H9 (cell line): Measurements from ENCODE around the gene ALPI. TPM values are rescaled to one million over a fixed set of nuclear protein-coding genes. Genes with fewer than 3 reads are reported as not detected.

Experiments
- DNase-seq: peaks from one replicate; pipeline ENCODE4 v3.0.0-alpha.2; 2017
- H2AFZ ChIP-seq: one replicate; pipeline ENCODE4 v1.6.1; 2013; ENCODE audit warnings: mild to moderate bottlenecking, low read length, control low read depth, moderate library complexity
- H2AK5ac ChIP-seq: 2 replicates; pipeline ENCODE4 v1.6.1; 2013; ENCODE audit warnings: low read length, control low read depth, mixed read lengths; ENCODE audit not compliant: insufficient read length
- H2BK120ac ChIP-seq: one replicate; pipeline ENCODE4 v1.6.1; 2013; ENCODE audit warnings: low read depth, mild to moderate bottlenecking, low read length, control low read depth, inconsistent platforms; ENCODE audit not compliant: poor library complexity, severe bottlenecking
- H2BK12ac ChIP-seq: 2 replicates; pipeline ENCODE4 v1.6.1; 2013; ENCODE audit warnings: low read length, control low read depth, mixed read lengths, low read depth; ENCODE audit not compliant: insufficient read length
- H2BK15ac ChIP-seq: 2 replicates; pipeline ENCODE4 v1.6.1; 2013; ENCODE audit warnings: low read depth, low read length, control low read depth
- H2BK20ac ChIP-seq: one replicate; pipeline ENCODE4 v1.6.1; 2013; ENCODE audit warnings: low read depth, mild to moderate bottlenecking, low read length, control low read depth, inconsistent platforms; ENCODE audit not compliant: poor library complexity, severe bottlenecking
- H2BK5ac ChIP-seq: 2 replicates; pipeline ENCODE4 v1.6.1; 2013; ENCODE audit warnings: low read length, control low read depth, mixed read lengths; ENCODE audit not compliant: insufficient read length
- H3K14ac ChIP-seq: 2 replicates; pipeline ENCODE4 v1.6.1; 2013; ENCODE audit warnings: low read length, control low read depth; ENCODE audit not compliant: insufficient read depth
- H3K18ac ChIP-seq: 2 replicates; pipeline ENCODE4 v1.6.1; 2013; ENCODE audit warnings: low read depth, mild to moderate bottlenecking, mixed read lengths, low read length, control low read depth; ENCODE audit not compliant: insufficient read length
- H3K23ac ChIP-seq: 2 replicates; pipeline ENCODE4 v1.6.1; 2013; ENCODE audit warnings: low read length, control low read depth, mixed read lengths, low read depth; ENCODE audit not compliant: insufficient read length
- H3K23me2 ChIP-seq: 2 replicates; pipeline ENCODE4 v1.6.1; 2013; ENCODE audit warnings: low read depth, mild to moderate bottlenecking, mixed read lengths, low read length, control low read depth; ENCODE audit not compliant: insufficient read length, poor library complexity, severe bottlenecking
- H3K27ac ChIP-seq: 2 replicates; pipeline ENCODE4 v1.5.1; 2013; ENCODE audit warnings: low read length, control low read depth, mixed read lengths, low read depth; ENCODE audit not compliant: insufficient read length
- H3K27me3 ChIP-seq: 2 replicates; pipeline ENCODE4 v1.6.1; 2013; ENCODE audit warnings: low read length, control low read depth, inconsistent platforms; ENCODE audit not compliant: insufficient read depth
- H3K4ac ChIP-seq: 2 replicates; pipeline ENCODE4 v1.6.1; 2013; ENCODE audit warnings: low read depth, mild to moderate bottlenecking, control low read depth, inconsistent platforms, low read length, moderate library complexity
- H3K4me1 ChIP-seq: 2 replicates; pipeline ENCODE4 v1.6.1; 2013; ENCODE audit warnings: low read length, control low read depth, inconsistent platforms; ENCODE audit not compliant: insufficient read depth
- H3K4me2 ChIP-seq: 2 replicates; pipeline ENCODE4 v1.6.1; 2013; ENCODE audit warnings: low read length, control low read depth, mixed read lengths; ENCODE audit not compliant: insufficient read length, insufficient read depth
- H3K56ac ChIP-seq: 2 replicates; pipeline ENCODE4 v1.6.1; 2013; ENCODE audit warnings: low read depth, mild to moderate bottlenecking, mixed read lengths, low read length, control low read depth; ENCODE audit not compliant: insufficient read length
- H3K79me1 ChIP-seq: 2 replicates; pipeline ENCODE4 v1.6.1; 2013; ENCODE audit warnings: low read depth, mild to moderate bottlenecking, moderate library complexity, low read length, control low read depth, inconsistent platforms; ENCODE audit not compliant: insufficient read depth, poor library complexity, severe bottlenecking
- H3K79me2 ChIP-seq: 2 replicates; pipeline ENCODE4 v1.6.1; 2013; ENCODE audit warnings: low read length, control low read depth, inconsistent platforms; ENCODE audit not compliant: insufficient read depth
- H3K9ac ChIP-seq: 2 replicates; pipeline ENCODE4 v1.6.1; 2013; ENCODE audit warnings: low read length, control low read depth, mixed read lengths; ENCODE audit not compliant: insufficient read length; ENCODE audit errors: extremely low read depth
- H3K9me3 ChIP-seq: one replicate; pipeline ENCODE4 v1.6.1; 2013; ENCODE audit warnings: low read depth, low read length, inconsistent platforms; ENCODE audit not compliant: control insufficient read depth
- H3T11ph ChIP-seq: one replicate; pipeline ENCODE4 v1.6.1; 2013; ENCODE audit warnings: mild to moderate bottlenecking, low read length, control low read depth, inconsistent platforms
- H4K20me1 ChIP-seq: one replicate; pipeline ENCODE4 v1.6.1; 2013; ENCODE audit not compliant: control insufficient read depth, insufficient read length, insufficient read depth
- H4K5ac ChIP-seq: 2 replicates; pipeline ENCODE4 v1.6.1; 2013; ENCODE audit warnings: low read depth, mild to moderate bottlenecking, mixed read lengths, low read length, control low read depth; ENCODE audit not compliant: insufficient read length
- H4K8ac ChIP-seq: replicated peaks from 2 replicates; pipeline ENCODE4 v1.6.1; 2013; ENCODE audit warnings: low read length, control low read depth, mixed read lengths, low read depth; ENCODE audit not compliant: insufficient read length
- H4K91ac ChIP-seq: 2 replicates; pipeline ENCODE4 v1.6.1; 2013; ENCODE audit warnings: low read depth, mild to moderate bottlenecking, moderate library complexity, mixed read lengths, low read length, control low read depth; ENCODE audit not compliant: insufficient read length
- H3K27ac Mint-ChIP-seq, 3 experiments: 2 replicates in 2 of 3; 3 replicates in 1 of 3; pipeline ENCODE4 v1.8.0; 2020 to 2021; ENCODE audit warnings: mixed read lengths in 3 of 3, mild to moderate bottlenecking in 1 of 3, moderate library complexity in 1 of 3
- H3K27me3 Mint-ChIP-seq: 2 replicates; pipeline ENCODE4 v1.8.0; 2021; ENCODE audit warnings: low read depth, mild to moderate bottlenecking, moderate library complexity, mixed read lengths
- H3K36me3 Mint-ChIP-seq, 3 experiments: 2 replicates in 2 of 3; 3 replicates in 1 of 3; pipeline ENCODE4 v1.8.0; 2020 to 2021; ENCODE audit warnings: low read depth in 3 of 3, mixed read lengths in 3 of 3; ENCODE audit not compliant: insufficient read depth in 1 of 3
- H3K4me1 Mint-ChIP-seq, 2 experiments: 2 replicates each; pipeline ENCODE4 v1.8.0; 2020; ENCODE audit warnings: mixed read lengths in 2 of 2
- H3K4me3 Mint-ChIP-seq, 2 experiments: 2 replicates in 1 of 2; 3 replicates in 1 of 2; pipeline ENCODE4 v1.8.0; 2020 to 2021; ENCODE audit warnings: mild to moderate bottlenecking in 2 of 2, mixed read lengths in 2 of 2, moderate library complexity in 1 of 2
- H3K9me3 Mint-ChIP-seq, 2 experiments: 2 replicates in 1 of 2; 3 replicates in 1 of 2; pipeline ENCODE4 v1.8.0; 2020; ENCODE audit warnings: mild to moderate bottlenecking in 2 of 2, mixed read lengths in 2 of 2, moderate library complexity in 1 of 2
- CTCF ChIP-seq: fragments of 200-600 bp; sonication (generic); conservative IDR thresholded peaks from 3 replicates; pipeline ENCODE4 v1.8.0; 2021; ENCODE audit warnings: antibody characterized with exemption, mild to moderate bottlenecking
- WGBS: extraction: QIAGEN DNeasy Blood & Tissue Kit; methylation state at CpG from one replicate; pipeline ENCODE4 v1.1.7; 2013; ENCODE audit warnings: missing lambda C conversion rate, low lambda C conversion rate, mixed read lengths; ENCODE audit not compliant: insufficient read length; ENCODE audit errors: extremely low coverage; 5-methylcytosine and 5-hydroxymethylcytosine counted together
- total RNA-seq: library from RNA; stranded (reverse); gene quantifications from 2 replicates; pipeline ENCODE4 v1.2.1, GENCODE V29; 2021

The ALPI gene
- total RNA-seq, 1 experiment from 2014 or later: not detected

DNA sequence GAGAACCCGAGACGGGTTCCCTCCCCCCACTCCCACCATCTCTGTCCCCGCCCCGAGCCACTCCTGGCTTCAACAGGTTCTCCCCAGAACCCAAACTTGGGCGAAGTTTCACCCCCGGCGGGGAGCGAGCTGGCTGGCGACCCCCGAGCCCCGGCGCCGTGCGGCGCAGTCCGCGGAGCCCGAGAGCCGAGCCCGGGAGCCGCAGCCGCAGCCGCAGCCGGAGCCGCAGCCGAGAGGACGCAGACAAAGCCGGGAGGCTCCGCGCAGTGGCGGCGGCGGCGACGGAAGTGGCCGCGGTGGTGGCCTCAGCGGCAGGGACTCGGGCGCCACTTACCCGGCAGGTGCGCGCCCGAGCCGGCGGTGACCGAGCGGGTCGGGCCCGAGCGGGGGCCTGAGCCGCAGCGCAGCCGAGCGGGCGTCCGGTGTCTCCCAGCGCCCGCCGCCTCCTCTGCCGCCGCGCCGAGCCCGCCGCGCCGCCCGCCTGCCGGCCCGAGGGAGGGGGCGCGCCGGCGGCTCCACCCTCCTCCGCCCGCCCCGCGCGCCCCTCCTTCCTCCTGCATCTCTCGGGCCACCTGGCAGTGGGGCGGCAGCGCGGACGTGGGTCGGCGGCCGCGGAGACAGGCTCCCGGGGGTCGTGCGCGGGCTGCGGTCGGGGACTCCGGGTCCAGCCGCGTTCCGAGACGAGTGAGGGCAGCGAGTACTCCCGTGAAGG, 31.6 kb downstream of the ALPI start, which contains the start of gene ECEL1:
TSS of gene ECEL1 (minus strand) at position 450 of the 712 bp plus-strand sequence. CDS start 1,181 bp downstream, outside the sequence.
- H3K4me3 Mint-ChIP-seq: peak within 1 kb of the TSS; percentile 55 to 77
- H3K14ac ChIP-seq: peak within 1 kb of the TSS; percentile 17; the same call in 1 of the 2 replicates
- peaks cover 0 to 8% (median 0%) of the 10 kb centered on the region in 3 experiments; a peak in 3 of 7 replicates for H3K36me3 Mint-ChIP-seq
- H2BK15ac ChIP-seq: no peak within 1 kb of the TSS
- no peak within 1 kb of the TSS for H3K4ac ChIP-seq
- no peak within 1 kb of the TSS for H2BK5ac ChIP-seq
- no peak within 1 kb of the TSS for H3T11ph ChIP-seq
- H3K4me2 ChIP-seq: peak within 1 kb of the TSS; percentile 48
- no peaks in the 10 kb centered on the region; a peak in 1 of 5 replicates for H3K9me3 Mint-ChIP-seq
- no peaks in the 10 kb centered on the region for H4K20me1 ChIP-seq
- no peak within 1 kb of the TSS for H4K5ac ChIP-seq
- peaks cover 83% of the 10 kb centered on the region for H3K27me3 Mint-ChIP-seq
- no peaks in the 10 kb centered on the region for H3K79me1 ChIP-seq
- peaks cover 9% of the 10 kb centered on the region for H3K23me2 ChIP-seq
- no peak within 1 kb of the TSS for H3K9ac ChIP-seq
- no peak within 1 kb of the TSS for H2BK120ac ChIP-seq
- no CpG with 5 or more reads among the region's 102 CpGs for WGBS
- H3K56ac ChIP-seq: no peak within 1 kb of the TSS
- H3K18ac ChIP-seq: no peak within 1 kb of the TSS
- H3K4me1 ChIP-seq: peaks cover 2% of the 10 kb centered on the region; the same call in 1 of the 2 replicates
- no peak within 1 kb of the TSS for H2AK5ac ChIP-seq
- no peak within 1 kb of the TSS for H3K27ac ChIP-seq
- no peak within 1 kb of the TSS; a peak in 1 of 7 replicates for H3K27ac Mint-ChIP-seq
- no peak within 1 kb of the TSS for H2BK12ac ChIP-seq
- no peak for TF ChIP-seq CTCF
- peaks cover 34% of the 10 kb centered on the region for H3K27me3 ChIP-seq
- no peaks in the 10 kb centered on the region for H3K79me2 ChIP-seq
- peak; percentile 41 for DNase-seq
- no peak within 1 kb of the TSS for H2BK20ac ChIP-seq
- H4K8ac ChIP-seq: no peak within 1 kb of the TSS
- H2AFZ ChIP-seq: no peak within 1 kb of the TSS
- peaks cover 20 to 36% of the 10 kb centered on the region in 2 experiments for H3K4me1 Mint-ChIP-seq
- H3K23ac ChIP-seq: no peak within 1 kb of the TSS
- H4K91ac ChIP-seq: no peak within 1 kb of the TSS
- H3K9me3 ChIP-seq: no peaks in the 10 kb centered on the region
